ENCODE measurements around the gene ANKRD28. TPM values are rescaled to one million over a fixed set of nuclear protein-coding genes. Genes with fewer than 3 reads are reported as not detected.

Gene ANKRD28
- total and polyA plus RNA-seq, 7 donors, result 13.4 to 64.5 (median 41.5) TPM

Small RNA genes lying within 50 kb of the gene (small RNA-seq; reads per million reads assigned to genes)
- gene MIR3134 (0 reads per million in 3 donors), gene RN7SL4P (0 reads per million in 3 donors)

Other genes starting within 250 kb of the ANKRD28 start
- gene HACL1, start 196.4 kb downstream of the ANKRD28 start, total RNA-seq, result 10 to 100 TPM; 15.5 to 24.7 (median 22.1) TPM
- gene HACL1, start 196.4 kb downstream of the ANKRD28 start, polyA plus RNA-seq, result 10 to 100 TPM; 10.9 to 13.4 (median 13.2) TPM
- gene BTD, start 196.2 kb downstream of the ANKRD28 start, total RNA-seq, result 10 to 100 TPM; 23.5 to 35.5 (median 30.1) TPM
- gene BTD, start 196.2 kb downstream of the ANKRD28 start, polyA plus RNA-seq, result 10 to 100 TPM in 1 of 3 donors, 1 to 10 TPM in 2; 6.6 to 13.5 (median 7.2) TPM

Measured in sigmoid colon (tissue), 7 donors.